ENCODE data around the gene TTC21A.

TTC21A gene

GRCh38 chr3:39097716-39098472 is 9.6 kb upstream of the TTC21A start:
- no peak for DNase-seq (ENCODE audit: low read depth, low spot score)

- no peak for DNase-seq (ENCODE audit: low read depth, low spot score)
Observed at GRCh38 chr3:39098473-39099000, 8.9 kb upstream of the TTC21A start.

- DNase-seq (ENCODE audit: low read depth, low spot score): no peak
Observed at GRCh38 chr3:39099242-39099641, 8.2 kb upstream of the TTC21A start.

GRCh38 chr3:39099738-39100499 is 7.6 kb upstream of the TTC21A start:
- no peak for DNase-seq (ENCODE audit: low read depth, low spot score)

- no peak for DNase-seq (ENCODE audit: low read depth, low spot score)
Observed at GRCh38 chr3:39100500-39100886, 7.0 kb upstream of the TTC21A start.

GRCh38 chr3:39101022-39101689 is 6.3 kb upstream of the TTC21A start:
- DNase-seq (ENCODE audit: low read depth, low spot score): no peak

GRCh38 chr3:39102504-39103323 is 4.8 kb upstream of the TTC21A start:
- no peak for DNase-seq (ENCODE audit: low read depth, low spot score)

GRCh38 chr3:39103324-39103693 is 4.2 kb upstream of the TTC21A start:
- no peak for DNase-seq (ENCODE audit: low read depth, low spot score)

- no peak for DNase-seq (ENCODE audit: low read depth, low spot score)
Observed at GRCh38 chr3:39103791-39104552, 3.5 kb upstream of the TTC21A start.

GRCh38 chr3:39104961-39105686 is 2.4 kb upstream of the TTC21A start:
- DNase-seq (ENCODE audit: low read depth, low spot score): no peak

GRCh38 chr3:39105687-39106063 is 1.8 kb upstream of the TTC21A start:
- no peak for DNase-seq (ENCODE audit: low read depth, low spot score)

GRCh38 chr3:39106281-39106811 is 1.1 kb upstream of the TTC21A start:
- no peak for DNase-seq (ENCODE audit: low read depth, low spot score)

GRCh38 chr3:39106851-39107387 is 561 bp upstream of the TTC21A start:
- no peak for DNase-seq (ENCODE audit: low read depth, low spot score)

GRCh38 chr3:39108200-39108710 is 775 bp downstream of the TTC21A start:
- DNase-seq (ENCODE audit: low read depth, low spot score): no peak

- DNase-seq (ENCODE audit: low read depth, low spot score): no peak
Observed at GRCh38 chr3:39109086-39109485, 1.6 kb downstream of the TTC21A start.

- DNase-seq (ENCODE audit: low read depth, low spot score): no peak
Observed at GRCh38 chr3:39110041-39110639, 2.7 kb downstream of the TTC21A start.

GRCh38 chr3:39112113-39112512 is 4.6 kb downstream of the TTC21A start:
- no peak for DNase-seq (ENCODE audit: low read depth, low spot score)

- no peak for DNase-seq (ENCODE audit: low read depth, low spot score)
Observed at GRCh38 chr3:39112535-39112934, 5.1 kb downstream of the TTC21A start.

- DNase-seq (ENCODE audit: low read depth, low spot score): no peak
Observed at GRCh38 chr3:39113291-39113690, 5.8 kb downstream of the TTC21A start.

All from smooth muscle cell of the brain vasculature (primary cell).